Fibroblast of the aortic adventitia (primary cell): Measurements from ENCODE around the gene SH3GLB2. TPM values are rescaled to one million over a fixed set of nuclear protein-coding genes. Genes with fewer than 3 reads are reported as not detected.

Experiments
- DNase-seq: peaks from one replicate; pipeline ENCODE4 v3.0.0-alpha.2; 2010; ENCODE audit warnings: low read depth
- H3K4me3 ChIP-seq: 2 replicates; pipeline ENCODE4 v1.5.1; 2011; ENCODE audit warnings: low read depth, mild to moderate bottlenecking, control low read depth, low read length, moderate library complexity
- total RNA-seq: library from RNA; depleted of rRNA; stranded (reverse); fragments of >200 nt; gene quantifications from 2 replicates; pipeline ENCODE4 v1.2.3, GENCODE V29; 2012; ENCODE audit warnings: low replicate concordance
- TF ChIP-seq, protein P1 (sequence below): IDR thresholded peaks from 2 replicates; pipeline ENCODE4 v1.5.1; 2011; ENCODE audit warnings: mild to moderate bottlenecking, low read length, control low read depth, inconsistent platforms; ENCODE audit not compliant: insufficient read depth

Gene SH3GLB2
- 32.1 and 41.0 TPM in 2 replicates for total RNA-seq

DNA sequence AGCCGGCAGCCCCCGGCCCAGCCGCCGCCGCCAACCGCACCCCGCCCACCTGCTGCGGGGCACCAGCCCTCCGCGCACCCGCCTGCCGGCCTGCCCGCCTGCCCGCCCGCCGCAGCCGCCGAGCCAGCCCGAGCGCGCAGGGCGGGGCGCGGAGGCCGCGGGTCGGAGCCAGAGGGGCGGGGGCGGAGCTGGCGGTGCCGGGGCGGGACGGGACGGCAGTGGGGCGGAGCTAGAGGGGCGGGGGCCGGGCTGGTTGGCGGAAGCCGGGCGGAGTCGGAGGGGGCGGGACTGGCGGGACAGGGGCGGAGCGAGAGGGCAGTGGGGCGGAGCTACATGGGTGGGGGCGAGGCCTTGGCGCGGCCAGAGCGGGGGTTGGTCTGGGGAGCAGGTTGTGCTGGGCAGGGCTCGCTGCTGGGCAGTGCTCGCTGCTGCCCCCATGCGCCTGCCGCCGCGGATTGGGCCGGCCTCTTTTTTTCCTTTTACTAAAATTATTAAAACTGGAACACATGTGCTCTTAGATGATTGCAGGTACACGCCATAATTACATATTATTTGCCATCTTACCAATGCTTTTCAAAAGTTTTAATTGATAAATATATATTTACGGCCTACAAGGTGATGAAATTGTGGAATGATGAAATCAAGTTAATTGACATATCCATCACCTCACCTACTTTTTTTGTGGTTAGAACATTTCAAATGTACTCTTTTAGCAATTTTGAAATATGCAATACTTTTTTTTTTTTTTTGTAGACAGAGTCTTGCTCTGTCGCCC is at the start of gene SH3GLB2:
TSS of gene SH3GLB2 (minus strand) at position 140 of the 775 bp plus-strand sequence. CDS start 177 bp downstream, outside the sequence.
- peak; percentile 95 for DNase-seq
- H3K4me3 ChIP-seq: peak within 1 kb of the TSS; percentile 84
- TF ChIP-seq, protein P1, sequence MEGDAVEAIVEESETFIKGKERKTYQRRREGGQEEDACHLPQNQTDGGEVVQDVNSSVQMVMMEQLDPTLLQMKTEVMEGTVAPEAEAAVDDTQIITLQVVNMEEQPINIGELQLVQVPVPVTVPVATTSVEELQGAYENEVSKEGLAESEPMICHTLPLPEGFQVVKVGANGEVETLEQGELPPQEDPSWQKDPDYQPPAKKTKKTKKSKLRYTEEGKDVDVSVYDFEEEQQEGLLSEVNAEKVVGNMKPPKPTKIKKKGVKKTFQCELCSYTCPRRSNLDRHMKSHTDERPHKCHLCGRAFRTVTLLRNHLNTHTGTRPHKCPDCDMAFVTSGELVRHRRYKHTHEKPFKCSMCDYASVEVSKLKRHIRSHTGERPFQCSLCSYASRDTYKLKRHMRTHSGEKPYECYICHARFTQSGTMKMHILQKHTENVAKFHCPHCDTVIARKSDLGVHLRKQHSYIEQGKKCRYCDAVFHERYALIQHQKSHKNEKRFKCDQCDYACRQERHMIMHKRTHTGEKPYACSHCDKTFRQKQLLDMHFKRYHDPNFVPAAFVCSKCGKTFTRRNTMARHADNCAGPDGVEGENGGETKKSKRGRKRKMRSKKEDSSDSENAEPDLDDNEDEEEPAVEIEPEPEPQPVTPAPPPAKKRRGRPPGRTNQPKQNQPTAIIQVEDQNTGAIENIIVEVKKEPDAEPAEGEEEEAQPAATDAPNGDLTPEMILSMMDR: peak; percentile 89

DNA sequence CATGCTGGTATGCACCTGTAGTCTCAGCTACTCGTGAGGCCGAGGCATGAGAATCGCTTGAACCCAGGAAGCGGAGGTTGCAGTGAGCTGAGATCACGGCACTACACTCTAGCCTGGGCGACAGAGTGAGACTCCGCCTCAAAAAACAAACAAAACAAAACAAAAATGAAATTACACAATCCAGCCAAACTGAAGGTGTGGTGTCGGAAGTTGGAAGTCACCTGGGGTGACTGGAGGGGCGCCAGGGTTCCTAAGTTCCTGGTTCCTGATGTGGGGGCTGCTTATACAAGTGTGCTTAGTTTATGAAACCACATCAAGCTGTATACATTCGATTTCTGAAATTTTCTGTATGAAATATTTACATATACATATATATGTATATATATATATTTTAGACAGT is 49.1 kb upstream of the SH3GLB2 start:
- no peak for DNase-seq
- no peak overlapping the region for H3K4me3 ChIP-seq
- TF ChIP-seq, protein P1: no peak

DNA sequence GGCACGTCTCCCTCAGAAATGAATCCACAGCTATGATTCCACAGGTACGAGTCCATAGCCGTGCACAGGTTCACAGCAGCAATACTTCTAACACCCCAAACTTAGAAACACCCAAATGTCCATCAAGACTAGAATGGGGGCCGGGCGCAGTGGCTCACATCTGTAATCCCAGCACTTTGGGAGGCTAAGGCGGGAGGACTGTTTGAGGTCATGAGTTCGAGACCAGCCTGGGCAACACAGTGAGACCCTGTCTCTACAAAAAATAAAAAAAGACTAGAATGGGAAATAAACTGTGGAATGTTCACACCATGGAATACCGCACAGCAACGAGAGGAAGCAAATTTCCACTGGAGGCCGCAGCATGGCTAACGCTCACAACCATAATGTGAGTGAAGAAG is 48.5 kb upstream of the SH3GLB2 start:
- no peak for DNase-seq
- TF ChIP-seq, protein P1: no peak
- no peak overlapping the region for H3K4me3 ChIP-seq

DNA sequence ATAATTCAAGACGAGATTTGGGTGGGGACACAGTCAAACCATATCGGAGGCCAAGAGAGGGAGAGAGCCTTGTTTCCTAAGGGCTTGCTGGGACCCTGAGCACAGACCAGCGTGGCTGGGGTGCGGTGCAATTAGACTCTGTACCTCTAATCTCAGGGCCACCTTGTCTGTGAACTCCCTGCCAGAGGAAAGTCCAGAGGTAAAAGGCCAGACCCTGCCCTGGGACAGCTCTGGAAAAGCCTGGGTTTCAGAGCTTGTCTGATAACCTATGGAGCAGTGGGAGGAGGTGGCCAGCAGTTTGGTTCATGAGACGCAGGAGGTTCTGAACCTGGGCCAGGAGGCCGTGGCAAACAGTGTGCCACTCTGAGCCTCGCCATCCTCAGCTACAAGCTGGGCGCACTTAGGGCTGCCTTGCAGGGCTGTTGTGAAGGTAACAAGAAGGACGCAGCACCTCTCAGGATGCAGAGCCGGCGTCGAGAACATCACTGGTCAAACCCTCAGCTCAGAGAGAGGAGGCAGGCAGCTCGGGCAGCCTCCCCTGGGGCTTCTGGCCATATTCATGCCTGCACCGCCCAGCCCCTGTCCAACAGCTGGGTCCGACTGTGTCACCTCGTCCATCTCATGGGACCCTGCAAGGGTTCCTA is 48.0 kb upstream of the SH3GLB2 start:
- H3K4me3 ChIP-seq: no peak overlapping the region
- TF ChIP-seq, protein P1: no peak
- no peak for DNase-seq

DNA sequence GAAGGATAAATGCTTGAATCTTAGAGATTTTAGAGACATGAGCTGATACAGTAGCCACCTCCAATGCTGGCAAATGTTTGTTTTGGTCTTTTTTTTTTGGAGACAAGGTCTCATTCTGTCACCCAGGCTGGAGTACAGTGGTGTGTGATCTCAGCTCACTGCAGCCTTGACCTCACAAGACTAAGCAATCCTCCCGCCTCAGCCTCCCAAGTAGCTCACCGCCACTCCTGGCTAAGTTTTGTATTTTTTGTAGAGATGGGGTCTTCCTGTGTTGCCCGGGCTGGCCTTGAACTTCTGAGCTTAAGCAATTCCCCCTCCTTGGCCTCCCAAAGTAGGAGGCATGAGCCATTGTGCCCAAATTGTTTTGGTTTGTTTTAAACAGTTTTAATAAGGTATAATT is 46.0 kb upstream of the SH3GLB2 start:
- H3K4me3 ChIP-seq: no peak overlapping the region
- TF ChIP-seq, protein P1: no peak
- no peak for DNase-seq

DNA sequence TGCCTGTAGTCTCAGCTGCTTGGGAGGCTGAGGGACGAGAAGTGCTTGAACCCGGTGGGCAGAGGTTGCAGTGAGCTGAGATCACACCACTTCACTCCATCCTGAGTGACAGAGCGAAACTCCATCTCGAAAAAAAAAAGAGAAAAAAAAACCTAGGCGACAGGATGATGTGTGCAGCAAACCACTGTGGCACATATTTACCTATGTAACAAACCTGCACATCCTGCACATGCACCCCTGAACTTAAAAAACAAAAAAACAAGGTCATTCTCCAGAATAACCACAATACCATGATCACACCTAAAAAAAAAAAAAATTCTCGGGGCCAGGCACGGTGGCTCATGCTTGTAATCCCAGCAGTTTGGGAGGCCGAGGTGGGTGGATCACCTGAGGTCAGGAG is 45.3 kb upstream of the SH3GLB2 start:
- DNase-seq: no peak
- TF ChIP-seq, protein P1: no peak
- H3K4me3 ChIP-seq: no peak overlapping the region
